Measurements from ENCODE around the gene NR4A2. TPM values are rescaled to one million over a fixed set of nuclear protein-coding genes. Genes with fewer than 3 reads are reported as not detected.

Gene NR4A2
- total RNA-seq, 1 experiment from 2014 or later = 1.1 TPM

DNA sequence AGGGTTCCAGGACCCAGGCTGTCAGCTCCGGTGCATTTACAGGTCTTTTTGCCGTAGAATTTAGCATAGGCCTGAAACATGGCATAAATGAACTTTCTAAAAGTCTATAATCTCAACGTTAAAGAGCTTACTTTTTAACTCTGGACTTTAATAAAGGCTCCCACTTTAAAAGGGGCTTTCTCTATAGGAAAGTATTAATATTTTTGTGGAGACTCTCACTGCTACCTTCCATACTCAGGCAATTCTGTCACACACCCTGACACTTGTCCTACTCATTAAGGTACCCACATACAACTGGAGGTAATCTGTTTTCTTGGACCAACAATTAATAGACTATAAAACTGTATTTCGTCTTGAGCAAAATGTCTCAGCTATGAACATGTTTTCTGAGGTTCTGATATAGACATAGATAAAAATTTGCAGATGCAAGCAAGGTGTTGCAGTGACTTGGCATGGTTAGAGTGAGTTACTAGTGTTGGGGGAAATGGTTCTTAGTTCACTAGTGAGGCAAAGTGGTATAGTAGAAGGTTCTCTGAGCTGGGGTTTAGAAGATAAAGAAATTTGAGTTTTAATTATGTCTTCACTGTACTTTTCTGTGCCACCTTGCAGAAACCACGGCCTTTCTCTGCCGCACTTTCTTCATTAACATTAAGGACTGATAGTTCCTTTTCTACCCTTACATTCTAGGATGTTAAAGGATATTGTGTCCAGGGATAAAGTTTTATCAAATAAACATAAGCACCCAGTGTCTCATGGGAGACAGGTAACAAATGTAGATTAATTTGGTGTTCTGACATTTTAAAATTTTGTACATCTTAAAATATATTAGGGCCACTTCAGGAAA is 10.8 kb upstream of the NR4A2 start:
- Histone ChIP-seq H3K4me1 (ENCODE audit: insufficient read depth, low read length, poor library complexity, severe bottlenecking) (peaks cover 33% of the 10 kb centered on the region), H3K36me3 (ENCODE audit: insufficient read depth, low read length, poor library complexity, severe bottlenecking) (no peaks in the 10 kb centered on the region), H3K4me3 (ENCODE audit: low read depth, low read length, poor library complexity, severe bottlenecking) (peak overlapping the region; percentile 88), H3K27me3 (replicated peaks; ENCODE audit: insufficient read depth, low read depth, low read length, poor library complexity) (no peaks in the 10 kb centered on the region), H3K27ac (ENCODE audit: low read depth, low read length, poor library complexity, severe bottlenecking) (peak overlapping the region; percentile 87), H3K9me3 (ENCODE audit: low read depth, low read length, poor library complexity, severe bottlenecking) (no peaks in the 10 kb centered on the region)
- TSS peak; percentile 72 for BruUV-seq (replicated peaks)
- no peak for DNase-seq (ENCODE audit: low spot score)
- TF ChIP-seq CTCF (conservative IDR thresholded peaks at IDR 0.05; ENCODE audit: low read depth, low read length) (no peak), EZH2 (IDR thresholded peaks at IDR 0.05; ENCODE audit: borderline replicate concordance, low read depth, low read length, poor library complexity, severe bottlenecking) (no peak)
- intact Hi-C loops (cut with micrococcal nuclease; ENCODE audit: unreplicated experiment) = loop anchor here (5.0 to 10.0 kb wide), 3 partner anchors 471 to 849 kb away; no protein-coding TSS in a partner anchor
- CTCF ChIA-PET = no interaction called here
- POLR2A ChIA-PET (ENCODE audit: low non-redundant PET) = interaction anchor here (0.8 kb wide), 1 partner anchor 239 kb away, joined by 5 read pairs; no protein-coding TSS in a partner anchor

GRCh38 chr2:156342254-156343095 is 10.0 kb upstream of the NR4A2 start:
- Histone ChIP-seq H3K4me3 (ENCODE audit: low read depth, low read length, poor library complexity, severe bottlenecking) (peak overlapping the region; percentile 88), H3K36me3 (ENCODE audit: insufficient read depth, low read length, poor library complexity, severe bottlenecking) (no peaks in the 10 kb centered on the region), H3K27ac (ENCODE audit: low read depth, low read length, poor library complexity, severe bottlenecking) (peak overlapping the region; percentile 100), H3K9me3 (ENCODE audit: low read depth, low read length, poor library complexity, severe bottlenecking) (no peaks in the 10 kb centered on the region), H3K27me3 (replicated peaks; ENCODE audit: insufficient read depth, low read depth, low read length, poor library complexity) (no peaks in the 10 kb centered on the region), H3K4me1 (ENCODE audit: insufficient read depth, low read length, poor library complexity, severe bottlenecking) (peaks cover 38% of the 10 kb centered on the region)
- ChIA-PET CTCF (no interaction called here), POLR2A (ENCODE audit: low non-redundant PET) (interaction anchor here (0.6 to 0.8 kb wide), 2 partner anchors 240 to 944 kb away, joined by 3 to 5 read pairs; no protein-coding TSS in a partner anchor)
- intact Hi-C loops (cut with micrococcal nuclease; ENCODE audit: unreplicated experiment) = loop anchor here (5.0 to 10.0 kb wide), 3 partner anchors 472 to 850 kb away; no protein-coding TSS in a partner anchor
- TF ChIP-seq CTCF (conservative IDR thresholded peaks at IDR 0.05; ENCODE audit: low read depth, low read length) = no peak
- no peak for TF ChIP-seq EZH2 (IDR thresholded peaks at IDR 0.05; ENCODE audit: borderline replicate concordance, low read depth, low read length, poor library complexity, severe bottlenecking)
- peak; percentile 94 for DNase-seq (ENCODE audit: low spot score)
- BruUV-seq (replicated peaks) = no TSS peak
